GM04504 (cell line): ENCODE results near the gene NUP43.
"Not testable (repeated sequence)": the region's sequence is repeated elsewhere in the genome, so short reads cannot be mapped to it uniquely, and the experiment has no call there.

ENCODE experiments used
- DNase-seq: peaks from one replicate; pipeline ENCODE4 v3.0.0-alpha.2; 2012; ENCODE audit warnings: low read depth

The NUP43 gene

GRCh38 chr6:149691201-149691600 lies 55.1 kb downstream of the NUP43 start:
- no peak for DNase-seq

GRCh38 chr6:149686230-149686629 lies 60.1 kb downstream of the NUP43 start:
- DNase-seq: no peak

GRCh38 chr6:149683256-149683859 lies 63.0 kb downstream of the NUP43 start:
- no peak for DNase-seq

- not testable (repeated sequence) for DNase-seq
Observed at GRCh38 chr6:149681845-149682244, 64.5 kb downstream of the NUP43 start.

GRCh38 chr6:149681209-149681608 lies 65.1 kb downstream of the NUP43 start:
- DNase-seq: no peak

- no peak for DNase-seq
Observed at GRCh38 chr6:149680503-149680902, 65.8 kb downstream of the NUP43 start.
